GM23248 (cell line): ENCODE data around the gene ZC3H18.

Experiments
- EZH2 ChIP-seq: fragments of 200-600 bp; sonication (generic); IDR thresholded peaks from 2 replicates; pipeline ENCODE4 v1.6.1; 2018; ENCODE audit warnings: antibody characterized with exemption, mild to moderate bottlenecking; ENCODE audit not compliant: insufficient read depth, poor library complexity, severe bottlenecking
- EZH2phosphoT487 ChIP-seq: fragments of 200-600 bp; sonication (generic); IDR thresholded peaks from 2 replicates; pipeline ENCODE4 v1.6.1; 2018; ENCODE audit warnings: antibody characterized with exemption, moderate library complexity, mild to moderate bottlenecking, low read depth; ENCODE audit not compliant: insufficient read depth

GRCh38 chr16:88533932-88534637, 36.1 kb upstream of the ZC3H18 start:
- TF ChIP-seq EZH2phosphoT487 (no peak), EZH2 (no peak)
